GM10266 (cell line): ENCODE results near the gene MYL11.

Experiments used
- DNase-seq: peaks from one replicate; pipeline ENCODE4 v3.0.0; 2012; ENCODE audit errors: extremely low spot score
- CTCF ChIP-seq: IDR thresholded peaks from 2 replicates; pipeline ENCODE4 v1.5.1; 2012; ENCODE audit warnings: mild to moderate bottlenecking, low read depth; ENCODE audit not compliant: control insufficient read depth, insufficient read depth; ENCODE audit errors: missing control alignments

The MYL11 gene

GRCh38 chr16:30357085-30357714 lies 17.4 kb upstream of the MYL11 start:
- TF ChIP-seq CTCF, result no peak

GRCh38 chr16:30357715-30358576 lies 16.7 kb upstream of the MYL11 start:
- no peak for TF ChIP-seq CTCF

More at GRCh38 chr16:30357085-30357714, 17.4 kb upstream of the MYL11 start:
- DNase-seq, result no peak

GRCh38 chr16:30358577-30358936 lies 16.0 kb upstream of the MYL11 start:
- no peak for TF ChIP-seq CTCF
- no peak for DNase-seq

More at GRCh38 chr16:30357715-30358576, 16.7 kb upstream of the MYL11 start:
- no peak for DNase-seq

- no peak for DNase-seq
- no peak for TF ChIP-seq CTCF
Measured at GRCh38 chr16:30358990-30359870, 15.4 kb upstream of the MYL11 start.

GRCh38 chr16:30359871-30360170 lies 14.8 kb upstream of the MYL11 start:
- TF ChIP-seq CTCF, result no peak
- no peak for DNase-seq

- TF ChIP-seq CTCF, result no peak
- no peak for DNase-seq
Measured at GRCh38 chr16:30361180-30361579, 13.4 kb upstream of the MYL11 start.

- no peak for TF ChIP-seq CTCF
- DNase-seq, result no peak
Measured at GRCh38 chr16:30365200-30365599, 9.4 kb upstream of the MYL11 start.
